ENCODE results near the gene PLCH1. TPM values are rescaled to one million over a fixed set of nuclear protein-coding genes. Genes with fewer than 3 reads are reported as not detected.
A peak's percentile ranks its signal among the peaks of the same experiment; 100 is the strongest.

Gene PLCH1
- total and polyA plus RNA-seq, 9 of the 15 experiments (the other 6 are each of a cell fraction or from before 2014, with no cell fraction given) = 0.17 to 0.62 (median 0.40) TPM

- TF ChIP-seq BRD9 (IDR thresholded peaks at IDR 0.05; ENCODE audit: low read depth, partially characterized antibody) = peak; percentile 81
- TF ChIP-seq NFIC (IDR thresholded peaks at IDR 0.05) = peak; percentile 88
- TF ChIP-seq SMAD4 (CRISPR knock-in tag; conservative IDR thresholded peaks at IDR 0.05) = peak; percentile 72
- TF ChIP-seq HES1 (IDR thresholded peaks at IDR 0.05; ENCODE audit: low read depth) = no peak
- TF ChIP-seq HEY1 (CRISPR knock-in tag; IDR thresholded peaks at IDR 0.05; ENCODE audit: borderline replicate concordance) = no peak
- no peak for TF ChIP-seq PCBP1 (IDR thresholded peaks at IDR 0.05; ENCODE audit: low read depth, low read length, poor library complexity, severe bottlenecking)
- peak in 1 of 2 experiments; percentile 44 for TF ChIP-seq NCOA2 (IDR thresholded peaks at IDR 0.05; ENCODE audit: partially characterized antibody in 2 of 2)
- no peak for TF ChIP-seq GTF2B (IDR thresholded peaks at IDR 0.05; ENCODE audit: extremely low read depth, insufficient read length)
- no peak for TF ChIP-seq ZNF143 (CRISPR knock-in tag; IDR thresholded peaks at IDR 0.05)
- peak; percentile 96 for TF ChIP-seq ZNF592 (IDR thresholded peaks at IDR 0.05)
- TF ChIP-seq KLF6 (CRISPR knock-in tag; IDR thresholded peaks at IDR 0.05; ENCODE audit: borderline replicate concordance) = 0 out of 2 replicates have a peak, but pooled peaks have one; percentile 47
- TF ChIP-seq ELF2 (CRISPR knock-in tag; IDR thresholded peaks at IDR 0.05) = no peak
- TF ChIP-seq ZNF740 (CRISPR knock-in tag; IDR thresholded peaks at IDR 0.05) = no peak
- no peak for TF ChIP-seq ZNF740 (tag; IDR thresholded peaks at IDR 0.05)
- TF ChIP-seq ILF3 (IDR thresholded peaks at IDR 0.05; ENCODE audit: borderline replicate concordance) = no peak
- TF ChIP-seq COPS2 (conservative IDR thresholded peaks at IDR 0.05) = no peak
- TF ChIP-seq CHD4 (IDR thresholded peaks at IDR 0.05; ENCODE audit: insufficient read depth, insufficient replicate concordance, low read depth, low read length, poor library complexity, severe bottlenecking) = no peak
- TF ChIP-seq ELF1 (tag; IDR thresholded peaks at IDR 0.05) = no peak
- no peak for TF ChIP-seq SIN3B (IDR thresholded peaks at IDR 0.05; ENCODE audit: low read depth)
- peak; percentile 62 for TF ChIP-seq MTA3 (IDR thresholded peaks at IDR 0.05; ENCODE audit: borderline replicate concordance)
These were observed 409.8 kb downstream of the PLCH1 start (continued) for GRCh38 chr3:155334914-155335723.

Data from K562 (cell line).